Stomach (tissue), 4 donors: Measurements from ENCODE around the gene IKZF1.

ENCODE experiments used
- EP300 ChIP-seq: sonication (generic); formaldehyde crosslinking; IDR thresholded peaks from one replicate; pipeline ENCODE4 v1.6.1; 2017; ENCODE audit warnings: antibody characterized with exemption
- POLR2A ChIP-seq, 4 donors: fragments of 450-650 bp; IDR thresholded peaks; one replicate each; pipeline ENCODE4 v1.6.1; 2016; ENCODE audit warnings: antibody characterized with exemption in 4 of 4, control low read depth in 2 of 4, mild to moderate bottlenecking in 1 of 4, moderate library complexity in 1 of 4
- POLR2AphosphoS5 ChIP-seq, 3 donors: sonication (generic); formaldehyde crosslinking; IDR thresholded peaks; one replicate each; pipeline ENCODE4 v1.6.1; 2016; ENCODE audit warnings: antibody characterized with exemption in 3 of 3
- TF ChIP-seq, protein P1 (sequence below), 7 experiments: fragments of 450-650 bp in 4 of 7; fragments of 200-600 bp in 3 of 7; sonication (generic) in 3 of 7; IDR thresholded peaks; one replicate each; pipeline ENCODE4 v1.5.1; 2016 to 2019; ENCODE audit warnings: antibody characterized with exemption in 7 of 7, control low read depth in 2 of 7, mild to moderate bottlenecking in 1 of 7

DNA sequence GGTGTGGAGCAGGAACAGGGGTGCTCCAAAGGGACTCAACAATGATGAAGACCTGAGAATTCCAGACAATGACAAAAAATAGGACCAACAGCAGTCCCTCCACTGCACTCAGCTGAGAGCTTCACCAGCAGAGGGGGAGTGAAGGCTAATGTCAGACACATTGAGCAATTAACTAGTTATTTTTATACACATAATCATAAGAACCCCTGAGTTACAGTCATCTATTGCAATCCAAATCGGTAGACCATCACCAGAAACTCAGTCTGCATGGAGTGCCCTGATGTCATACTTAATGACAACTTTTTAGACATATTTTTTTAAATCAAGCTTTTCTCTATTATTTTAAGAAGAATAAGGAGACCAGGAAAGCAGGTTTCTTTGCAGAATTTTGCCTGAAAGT, 30.6 kb upstream of the IKZF1 start:
- TF ChIP-seq POLR2A (IDR thresholded peaks at IDR 0.05) (no peak), POLR2AphosphoS5 (IDR thresholded peaks at IDR 0.05) (no peak), EP300 (no peak)
- TF ChIP-seq, protein P1, sequence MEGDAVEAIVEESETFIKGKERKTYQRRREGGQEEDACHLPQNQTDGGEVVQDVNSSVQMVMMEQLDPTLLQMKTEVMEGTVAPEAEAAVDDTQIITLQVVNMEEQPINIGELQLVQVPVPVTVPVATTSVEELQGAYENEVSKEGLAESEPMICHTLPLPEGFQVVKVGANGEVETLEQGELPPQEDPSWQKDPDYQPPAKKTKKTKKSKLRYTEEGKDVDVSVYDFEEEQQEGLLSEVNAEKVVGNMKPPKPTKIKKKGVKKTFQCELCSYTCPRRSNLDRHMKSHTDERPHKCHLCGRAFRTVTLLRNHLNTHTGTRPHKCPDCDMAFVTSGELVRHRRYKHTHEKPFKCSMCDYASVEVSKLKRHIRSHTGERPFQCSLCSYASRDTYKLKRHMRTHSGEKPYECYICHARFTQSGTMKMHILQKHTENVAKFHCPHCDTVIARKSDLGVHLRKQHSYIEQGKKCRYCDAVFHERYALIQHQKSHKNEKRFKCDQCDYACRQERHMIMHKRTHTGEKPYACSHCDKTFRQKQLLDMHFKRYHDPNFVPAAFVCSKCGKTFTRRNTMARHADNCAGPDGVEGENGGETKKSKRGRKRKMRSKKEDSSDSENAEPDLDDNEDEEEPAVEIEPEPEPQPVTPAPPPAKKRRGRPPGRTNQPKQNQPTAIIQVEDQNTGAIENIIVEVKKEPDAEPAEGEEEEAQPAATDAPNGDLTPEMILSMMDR (IDR thresholded peaks at IDR 0.05): no peak
